Astrocyte of the spinal cord (primary cell): ENCODE data around the gene PBXIP1.
A peak's percentile ranks its signal among the peaks of the same experiment; 100 is the strongest.

ENCODE experiments used
- DNase-seq: peaks from one replicate; pipeline ENCODE4 v3.0.0; 2011; ENCODE audit warnings: low read depth, low spot score
- H3K4me3 ChIP-seq: 2 replicates; pipeline ENCODE4 v1.5.1; 2011; ENCODE audit warnings: low read depth, mild to moderate bottlenecking, low read length, moderate library complexity
- CTCF ChIP-seq: IDR thresholded peaks from 2 replicates; pipeline ENCODE4 v1.5.1; 2012; ENCODE audit warnings: low read depth, mild to moderate bottlenecking, low read length, inconsistent platforms
- in situ Hi-C: cut with HindIII; loops from 2 replicates; pipeline ENCODE4 v1.10.0; 2017; ENCODE audit warnings: low sequenced_read_pairs

The PBXIP1 gene

GRCh38 chr1:154975409-154976059, 19.6 kb upstream of the PBXIP1 start:
- TF ChIP-seq CTCF = no peak
- in situ Hi-C loops = no loop called here
- H3K4me3 ChIP-seq = peak overlapping the region; percentile 71
- DNase-seq = peak; percentile 61

- peak overlapping the region; percentile 71 for H3K4me3 ChIP-seq
- no peak for TF ChIP-seq CTCF
- in situ Hi-C loops = no loop called here
- DNase-seq = peak; percentile 96
Measured at GRCh38 chr1:154974808-154975408, 19.0 kb upstream of the PBXIP1 start.

- DNase-seq = peak; percentile 100
- peak within 1 kb of the TSS; percentile 71 for H3K4me3 ChIP-seq
- TF ChIP-seq CTCF = no peak
- in situ Hi-C loops = no loop called here
Measured at GRCh38 chr1:154974102-154974807, 18.4 kb upstream of the PBXIP1 start, which contains the start of gene CKS1B. CKS1B (plus strand) TSS chr1:154974681; CDS start chr1:154974746, 65 bp downstream.

GRCh38 chr1:154973344-154974101, 17.6 kb upstream of the PBXIP1 start:
- TF ChIP-seq CTCF = peak; percentile 10
- peak overlapping the region; percentile 71 for H3K4me3 ChIP-seq
- in situ Hi-C loops = no loop called here
- DNase-seq = peak; percentile 98

GRCh38 chr1:154972517-154973343, 16.8 kb upstream of the PBXIP1 start:
- peak; percentile 97 for DNase-seq
- H3K4me3 ChIP-seq = peak overlapping the region; percentile 71
- in situ Hi-C loops = no loop called here
- TF ChIP-seq CTCF = no peak

- peak overlapping the region; percentile 71 for H3K4me3 ChIP-seq
- no peak for DNase-seq
- TF ChIP-seq CTCF = no peak
- in situ Hi-C loops = no loop called here
Measured at GRCh38 chr1:154972213-154972516, 16.3 kb upstream of the PBXIP1 start.
